Activated T-helper 1 cell treated with anti-CD3 and anti-CD28 coated beads, Interleukin-2, amount 50 U/mL, for 16 hours (primary cell): Measurements from ENCODE around the gene SLC25A39.

Experiments
- DNase-seq, 2 donors: peaks; one replicate each; pipeline ENCODE4 v3.0.0-alpha.2; 2020; ENCODE audit warnings: low read depth in 1 of 2, low spot score in 1 of 2

The SLC25A39 gene

GRCh38 chr17:44314869-44315661 is 9.6 kb downstream of the SLC25A39 start:
- no peak for DNase-seq

DNA sequence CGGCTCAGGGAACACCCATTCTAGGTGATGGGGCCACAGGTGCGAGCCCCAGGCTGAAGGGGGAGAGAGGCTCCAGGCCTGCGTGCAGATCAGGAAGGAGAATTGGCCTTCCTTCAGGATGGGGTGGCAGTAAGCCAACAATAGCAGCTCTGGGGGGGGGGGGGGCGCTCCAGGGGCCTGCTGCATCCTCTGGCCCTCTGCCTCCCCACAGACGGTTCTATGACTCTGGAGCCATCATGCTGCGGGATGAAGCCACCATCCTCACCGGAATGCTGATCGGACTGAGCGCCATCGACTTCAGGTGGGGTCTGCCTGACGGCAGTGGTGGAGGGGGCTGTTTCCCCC is 10.1 kb downstream of the SLC25A39 start:
- no peak for DNase-seq

DNA sequence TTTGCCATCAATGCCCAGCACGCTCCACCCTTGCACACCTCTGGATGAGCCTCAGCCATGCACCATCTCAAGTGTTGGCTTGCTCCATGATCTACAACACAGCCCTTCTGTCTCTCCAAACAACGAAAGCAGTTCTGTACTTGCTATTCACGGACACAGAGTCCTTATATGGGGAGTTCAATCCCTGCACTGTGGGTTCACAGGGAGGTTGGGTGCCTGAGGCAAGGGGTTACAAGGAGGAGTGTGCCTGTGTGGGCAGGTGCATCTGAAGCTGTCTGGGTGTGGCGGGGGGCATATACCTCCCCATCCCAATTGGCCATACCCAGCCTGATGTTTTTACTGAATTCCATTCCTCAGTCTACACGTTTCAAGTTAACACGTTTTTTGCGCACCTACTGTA is 10.6 kb downstream of the SLC25A39 start:
- DNase-seq, result no peak

DNA sequence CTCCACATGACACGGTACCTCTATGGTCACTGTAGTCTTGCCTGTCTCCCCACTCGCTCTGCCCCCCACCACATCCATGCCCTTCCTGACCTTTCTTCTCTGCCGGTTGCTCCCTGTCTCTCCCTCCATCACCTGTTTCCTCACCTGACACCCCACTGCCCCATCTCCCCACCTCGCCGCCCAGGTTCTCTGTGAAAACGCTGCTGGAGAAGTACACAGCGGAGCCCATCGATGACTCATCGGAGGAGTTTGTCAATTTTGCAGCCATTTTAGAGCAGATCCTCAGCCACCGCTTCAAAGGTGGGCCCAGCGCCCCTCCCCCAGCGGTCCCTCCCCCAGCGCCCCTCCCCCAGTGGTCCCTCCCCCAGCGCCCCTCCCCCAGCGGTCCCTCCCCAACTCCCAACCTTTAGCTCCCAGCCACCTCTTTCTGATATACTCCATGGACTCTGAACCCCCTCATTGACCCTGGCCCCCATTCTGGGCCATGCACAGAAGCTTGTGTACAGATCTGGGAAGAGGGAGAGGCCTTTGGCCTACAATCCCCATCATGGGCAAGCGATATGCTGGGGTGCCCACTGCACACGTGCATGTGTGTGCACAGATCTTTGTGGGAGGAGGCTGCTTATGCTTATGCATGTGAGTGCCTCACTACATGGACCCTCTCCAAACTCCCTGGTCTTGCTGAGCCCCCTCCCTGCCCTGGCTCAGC is 12.1 kb downstream of the SLC25A39 start:
- no peak for DNase-seq

- no peak for DNase-seq
These were observed 13.0 kb downstream of the SLC25A39 start for GRCh38 chr17:44311562-44312181.

- no peak for DNase-seq
These were observed 13.8 kb downstream of the SLC25A39 start for GRCh38 chr17:44310609-44311376.

DNA sequence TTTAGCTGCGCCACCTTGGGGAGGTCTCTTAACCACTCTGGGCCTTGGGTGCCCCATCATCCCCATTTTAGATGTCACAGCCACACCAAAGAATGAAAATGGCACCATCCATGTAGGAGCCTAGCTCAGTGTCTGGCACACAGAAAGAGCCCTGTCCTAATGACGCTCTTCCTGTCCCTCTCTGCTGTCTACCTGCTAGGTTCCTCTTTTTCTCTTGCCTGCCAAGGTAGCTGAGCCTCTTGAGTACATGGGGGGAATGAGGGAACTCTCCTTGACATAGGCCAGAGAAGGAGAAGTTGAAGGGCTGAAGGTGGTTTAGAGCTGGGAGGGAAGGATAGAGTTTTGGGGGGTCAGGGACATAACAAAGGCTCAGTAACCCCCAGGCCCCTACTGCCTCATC is 14.4 kb downstream of the SLC25A39 start:
- no peak for DNase-seq

DNA sequence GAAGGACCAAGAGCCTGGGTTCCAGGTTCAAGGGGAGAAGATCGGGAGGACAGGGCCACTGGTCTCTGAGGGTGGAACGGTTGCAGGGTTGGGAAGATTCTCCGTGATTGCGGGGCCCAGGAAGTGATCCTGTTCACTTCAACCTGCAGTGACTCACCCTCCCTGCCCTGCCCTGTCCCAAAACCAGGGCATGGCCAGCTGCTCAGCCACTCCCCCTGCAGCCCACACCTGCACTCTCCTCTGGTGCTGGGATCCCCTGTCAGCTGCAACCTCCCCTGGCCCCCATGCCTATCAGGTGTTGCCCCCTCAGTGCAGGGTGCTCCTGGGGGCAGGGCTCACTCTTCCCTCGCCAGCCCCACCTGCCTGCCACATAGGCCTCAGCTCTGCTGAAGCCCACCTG is 15.2 kb downstream of the SLC25A39 start:
- no peak for DNase-seq

GRCh38 chr17:44308865-44309264 is 15.8 kb downstream of the SLC25A39 start:
- DNase-seq, result no peak

GRCh38 chr17:44308320-44308818 is 16.3 kb downstream of the SLC25A39 start, which contains the start of gene RUNDC3A:
RUNDC3A (plus strand) TSS chr17:44308601; CDS start chr17:44308833, 232 bp downstream.
- DNase-seq, result peak; percentile 74 to 75

- DNase-seq, result no peak
These were observed 17.0 kb downstream of the SLC25A39 start for GRCh38 chr17:44307387-44308186.

DNA sequence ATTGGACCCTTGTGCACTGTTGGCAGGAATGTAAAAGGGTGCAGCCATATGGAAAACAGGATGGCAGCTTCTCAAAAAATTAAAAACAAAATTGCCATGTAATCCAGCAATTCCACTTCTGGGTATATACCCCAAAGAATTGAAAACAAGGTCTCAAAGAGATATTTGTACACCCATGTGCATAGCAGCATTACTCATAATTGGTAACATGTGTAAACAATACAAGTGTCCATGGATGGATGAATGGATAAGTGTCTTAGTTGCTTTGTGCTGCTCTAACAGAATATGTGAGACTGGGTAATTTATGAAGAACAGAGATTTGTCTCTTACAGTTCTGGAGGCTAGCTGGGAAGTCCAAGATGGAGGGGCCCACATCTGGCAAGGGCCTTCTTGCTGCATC is 20.0 kb downstream of the SLC25A39 start:
- no peak for DNase-seq

DNA sequence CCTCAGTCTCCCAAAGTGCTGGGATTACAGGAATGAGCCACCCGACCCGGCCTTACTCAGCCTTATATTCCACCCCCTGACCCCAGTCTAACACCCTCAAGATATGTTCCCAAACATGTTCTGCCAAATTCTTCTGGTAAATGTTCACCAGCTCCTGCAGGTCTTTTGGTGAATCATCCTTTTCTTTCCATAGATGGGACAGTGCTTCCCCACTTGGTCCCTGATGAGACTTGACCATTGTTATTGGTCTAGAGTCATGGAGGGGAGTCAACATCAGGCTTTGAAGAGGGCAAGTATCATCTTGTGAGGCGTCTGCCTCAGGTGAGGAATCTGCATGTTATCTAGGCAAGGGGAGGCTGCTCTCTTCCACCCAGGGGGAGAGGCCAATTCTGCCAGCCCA is 26.6 kb downstream of the SLC25A39 start:
- no peak for DNase-seq

DNA sequence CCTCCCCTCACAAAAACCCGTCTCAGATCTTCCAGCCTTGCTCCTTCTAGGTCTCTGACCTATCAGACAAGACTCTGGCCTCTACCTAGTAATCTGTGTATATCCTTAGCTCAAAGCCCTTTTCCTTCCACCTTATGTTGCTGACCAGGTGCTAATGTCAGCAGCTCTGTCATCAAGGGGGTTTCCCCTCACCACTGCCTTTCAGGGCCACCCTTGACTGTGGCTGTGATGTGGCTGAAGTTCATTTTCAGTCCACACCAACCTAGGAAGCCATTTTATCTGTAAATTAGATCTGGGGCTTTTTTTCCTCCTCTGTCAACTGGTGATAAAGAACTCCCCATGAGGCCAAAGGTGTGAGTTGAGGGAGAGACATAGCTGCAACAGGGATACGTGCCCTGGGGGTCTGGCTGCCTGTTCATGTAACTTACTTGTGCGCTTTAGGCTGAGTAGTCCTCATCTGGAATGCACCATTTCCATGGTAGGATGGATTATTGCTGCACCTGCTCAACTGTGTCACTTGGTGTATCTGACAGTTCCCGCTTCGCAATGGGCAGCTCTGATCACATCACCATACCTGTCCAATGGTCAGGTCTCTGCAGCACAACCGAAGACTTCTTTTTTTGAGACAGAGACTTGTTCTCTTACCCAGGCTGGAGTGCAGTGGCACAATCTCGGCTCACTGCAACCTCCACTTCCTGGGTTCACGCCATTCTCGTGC is 31.0 kb downstream of the SLC25A39 start:
- no peak for DNase-seq

DNA sequence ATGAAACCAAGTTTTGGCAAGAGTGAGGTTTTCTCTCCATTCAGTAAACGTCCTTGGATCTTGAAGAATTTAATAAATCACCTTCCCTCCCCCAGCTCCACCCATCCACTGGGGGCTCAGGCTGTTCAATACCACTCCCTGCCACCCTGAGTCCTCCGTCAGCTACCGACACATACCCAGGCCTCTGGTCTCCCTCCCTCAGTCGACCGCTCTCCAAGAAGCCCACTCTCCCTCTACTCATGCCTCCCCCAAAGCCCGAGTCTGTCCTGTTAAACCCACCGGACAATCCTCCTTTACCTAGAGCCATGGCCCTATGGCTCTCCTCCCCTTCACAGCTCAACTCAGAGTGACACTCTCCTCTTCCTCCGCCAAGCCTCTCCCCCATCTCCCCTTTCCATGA is 37.0 kb downstream of the SLC25A39 start:
- no peak for DNase-seq

GRCh38 chr17:44284024-44284400 is 40.6 kb downstream of the SLC25A39 start:
- DNase-seq, result no peak

GRCh38 chr17:44283344-44284023 is 41.1 kb downstream of the SLC25A39 start:
- DNase-seq, result no peak

GRCh38 chr17:44282264-44282663 is 42.4 kb downstream of the SLC25A39 start:
- DNase-seq, result no peak

GRCh38 chr17:44281570-44281969 is 43.1 kb downstream of the SLC25A39 start:
- no peak for DNase-seq
